ENCODE measurements around the gene BANF2. TPM values are rescaled to one million over a fixed set of nuclear protein-coding genes. Genes with fewer than 3 reads are reported as not detected.

BANF2 gene
- total RNA-seq, 4 donors from 2014 or later: not detected

DNA sequence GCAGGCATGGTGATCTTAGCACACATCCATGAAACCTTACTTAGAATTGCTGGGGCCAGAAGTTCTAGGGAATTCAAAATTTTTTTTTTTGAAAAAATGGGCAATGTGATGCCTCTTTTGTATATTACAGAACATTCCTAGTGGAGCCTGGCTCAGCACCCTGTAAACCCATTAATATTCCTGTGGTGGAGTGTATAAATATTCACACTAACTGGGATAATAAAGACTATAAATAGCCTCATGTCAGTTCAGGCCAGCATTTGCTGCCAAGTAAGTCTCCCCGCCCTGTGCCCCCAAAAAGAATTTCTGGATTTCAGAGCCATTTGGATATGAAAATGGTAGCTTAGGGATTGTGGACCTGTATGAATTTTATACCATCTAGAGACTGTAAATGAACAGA, 14.8 kb downstream of the BANF2 start:
- Histone ChIP-seq H3K27me3 (no peaks in the 10 kb centered on the region), H3K9me3 (no peaks in the 10 kb centered on the region), H3K4me1 (peaks cover 4 to 30% (median 21%) of the 10 kb centered on the region in 4 donors), H3K36me3 (no peaks in the 10 kb centered on the region), H3K4me3 (no peak overlapping the region), H3K27ac (replicated peaks in 1 of 4) (no peak overlapping the region)
- no peak for DNase-seq (ENCODE audit: extremely low spot score)
- intact Hi-C loops (cut with DNase I): no loop called here
- TF ChIP-seq, protein P1, sequence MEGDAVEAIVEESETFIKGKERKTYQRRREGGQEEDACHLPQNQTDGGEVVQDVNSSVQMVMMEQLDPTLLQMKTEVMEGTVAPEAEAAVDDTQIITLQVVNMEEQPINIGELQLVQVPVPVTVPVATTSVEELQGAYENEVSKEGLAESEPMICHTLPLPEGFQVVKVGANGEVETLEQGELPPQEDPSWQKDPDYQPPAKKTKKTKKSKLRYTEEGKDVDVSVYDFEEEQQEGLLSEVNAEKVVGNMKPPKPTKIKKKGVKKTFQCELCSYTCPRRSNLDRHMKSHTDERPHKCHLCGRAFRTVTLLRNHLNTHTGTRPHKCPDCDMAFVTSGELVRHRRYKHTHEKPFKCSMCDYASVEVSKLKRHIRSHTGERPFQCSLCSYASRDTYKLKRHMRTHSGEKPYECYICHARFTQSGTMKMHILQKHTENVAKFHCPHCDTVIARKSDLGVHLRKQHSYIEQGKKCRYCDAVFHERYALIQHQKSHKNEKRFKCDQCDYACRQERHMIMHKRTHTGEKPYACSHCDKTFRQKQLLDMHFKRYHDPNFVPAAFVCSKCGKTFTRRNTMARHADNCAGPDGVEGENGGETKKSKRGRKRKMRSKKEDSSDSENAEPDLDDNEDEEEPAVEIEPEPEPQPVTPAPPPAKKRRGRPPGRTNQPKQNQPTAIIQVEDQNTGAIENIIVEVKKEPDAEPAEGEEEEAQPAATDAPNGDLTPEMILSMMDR (IDR thresholded peaks at IDR 0.05): no peak
- no peak for TF ChIP-seq POLR2A (IDR thresholded peaks at IDR 0.05; ENCODE audit: low read depth)
- TF ChIP-seq EP300 (IDR thresholded peaks at IDR 0.05): no peak
- no peak for TF ChIP-seq POLR2AphosphoS5 (IDR thresholded peaks at IDR 0.05)
- 15% methylated on average over 1 of the region's 1 CpG for WGBS

DNA sequence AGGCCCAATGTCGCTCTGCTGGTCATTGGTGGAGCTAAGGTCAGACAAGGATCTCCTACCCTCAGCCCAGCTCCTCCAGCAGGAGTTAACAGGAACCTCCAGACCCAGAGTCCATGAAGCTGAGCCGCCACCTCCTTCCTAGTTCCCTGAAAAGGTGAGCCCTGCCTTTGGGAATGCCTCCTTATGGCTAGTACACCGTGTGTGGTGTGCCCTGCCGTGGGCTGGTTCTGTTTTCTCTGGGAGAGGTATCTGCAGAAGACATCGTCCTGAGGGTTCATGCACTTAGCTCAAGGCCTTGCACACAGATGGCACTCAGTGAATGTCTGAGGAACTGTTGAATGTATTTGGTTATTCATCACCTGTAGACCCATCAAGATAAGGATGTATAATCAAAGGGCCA, 15.3 kb downstream of the BANF2 start:
- H3K4me1 ChIP-seq: peaks cover 4 to 30% (median 21%) of the 10 kb centered on the region in 4 donors
- no peaks in the 10 kb centered on the region for H3K36me3 ChIP-seq
- no peaks in the 10 kb centered on the region for H3K9me3 ChIP-seq
- intact Hi-C loops (cut with DNase I): no loop called here
- 89% methylated on average over 5 of the region's 5 CpGs for WGBS
- no peak for DNase-seq (ENCODE audit: extremely low spot score)
- H3K27me3 ChIP-seq: no peaks in the 10 kb centered on the region
- H3K27ac ChIP-seq (replicated peaks in 1 of 4): no peak overlapping the region
- no peak overlapping the region for H3K4me3 ChIP-seq
- TF ChIP-seq, protein P1 (IDR thresholded peaks at IDR 0.05): no peak
- TF ChIP-seq EP300 (IDR thresholded peaks at IDR 0.05) (no peak), POLR2A (IDR thresholded peaks at IDR 0.05; ENCODE audit: low read depth) (no peak), POLR2AphosphoS5 (IDR thresholded peaks at IDR 0.05) (no peak)

DNA sequence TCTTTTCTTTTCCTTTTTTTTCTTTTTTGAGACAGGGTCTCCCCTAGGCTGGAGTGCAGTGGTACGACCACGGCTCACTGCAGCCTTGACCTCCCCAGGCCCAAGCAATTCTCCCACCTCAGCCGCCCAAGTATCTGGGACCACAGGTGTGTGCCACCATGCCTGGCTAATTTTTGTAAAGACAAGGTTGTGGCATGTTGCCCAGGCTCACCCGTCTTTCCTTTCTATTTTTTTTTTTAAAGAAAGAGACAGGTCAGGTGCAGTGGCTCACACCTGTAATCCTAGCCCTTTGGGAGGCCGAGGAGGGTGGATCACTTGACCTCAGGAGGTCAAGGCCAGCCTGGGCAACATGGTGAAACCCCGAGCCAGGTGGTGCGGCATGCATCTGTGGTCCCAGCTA, 16.6 kb downstream of the BANF2 start:
- no peak for TF ChIP-seq POLR2A (IDR thresholded peaks at IDR 0.05; ENCODE audit: low read depth)
- TF ChIP-seq EP300 (IDR thresholded peaks at IDR 0.05): no peak
- TF ChIP-seq POLR2AphosphoS5 (IDR thresholded peaks at IDR 0.05): no peak
- TF ChIP-seq, protein P1 (IDR thresholded peaks at IDR 0.05): no peak
- H3K4me1 ChIP-seq: peaks cover 0 to 25% (median 17%) of the 10 kb centered on the region in 4 donors
- H3K9me3 ChIP-seq: no peaks in the 10 kb centered on the region
- H3K36me3 ChIP-seq: no peaks in the 10 kb centered on the region
- H3K27me3 ChIP-seq: no peaks in the 10 kb centered on the region
- H3K27ac ChIP-seq (replicated peaks in 1 of 4): no peak overlapping the region
- no peak for DNase-seq (ENCODE audit: extremely low spot score)
- intact Hi-C loops (cut with DNase I): no loop called here
- 95% methylated on average over 7 of the region's 7 CpGs for WGBS
- H3K4me3 ChIP-seq: no peak overlapping the region

DNA sequence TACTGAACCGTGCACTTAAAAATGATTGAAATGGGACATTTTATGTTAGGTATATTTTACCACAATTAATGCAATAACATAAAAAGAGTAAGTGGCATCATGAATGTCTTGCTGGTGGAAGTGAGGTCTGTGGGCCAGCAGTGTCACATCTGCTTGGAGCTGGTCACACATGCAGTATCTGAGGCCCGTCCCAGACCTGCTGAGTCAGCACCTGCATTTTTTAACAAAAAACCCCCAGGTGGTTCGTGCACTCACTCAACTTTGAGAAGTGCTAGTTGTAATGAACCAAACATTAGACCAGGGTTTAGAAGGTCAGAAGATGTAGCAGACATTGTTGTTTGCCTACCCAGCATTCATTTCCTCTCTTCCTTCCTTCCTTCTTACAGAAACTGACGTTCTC, 21.0 kb downstream of the BANF2 start:
- intact Hi-C loops (cut with DNase I): no loop called here
- Histone ChIP-seq H3K4me3 (no peak overlapping the region), H3K4me1 (no peaks in the 10 kb centered on the region), H3K27ac (replicated peaks in 1 of 4) (no peak overlapping the region), H3K36me3 (no peaks in the 10 kb centered on the region), H3K27me3 (no peaks in the 10 kb centered on the region), H3K9me3 (no peaks in the 10 kb centered on the region)
- WGBS: 93% methylated on average over 4 of the region's 4 CpGs
- TF ChIP-seq EP300 (IDR thresholded peaks at IDR 0.05) (no peak), POLR2AphosphoS5 (IDR thresholded peaks at IDR 0.05) (no peak), POLR2A (IDR thresholded peaks at IDR 0.05; ENCODE audit: low read depth) (no peak)
- TF ChIP-seq, protein P1 (IDR thresholded peaks at IDR 0.05): no peak
- DNase-seq (ENCODE audit: extremely low spot score): no peak

DNA sequence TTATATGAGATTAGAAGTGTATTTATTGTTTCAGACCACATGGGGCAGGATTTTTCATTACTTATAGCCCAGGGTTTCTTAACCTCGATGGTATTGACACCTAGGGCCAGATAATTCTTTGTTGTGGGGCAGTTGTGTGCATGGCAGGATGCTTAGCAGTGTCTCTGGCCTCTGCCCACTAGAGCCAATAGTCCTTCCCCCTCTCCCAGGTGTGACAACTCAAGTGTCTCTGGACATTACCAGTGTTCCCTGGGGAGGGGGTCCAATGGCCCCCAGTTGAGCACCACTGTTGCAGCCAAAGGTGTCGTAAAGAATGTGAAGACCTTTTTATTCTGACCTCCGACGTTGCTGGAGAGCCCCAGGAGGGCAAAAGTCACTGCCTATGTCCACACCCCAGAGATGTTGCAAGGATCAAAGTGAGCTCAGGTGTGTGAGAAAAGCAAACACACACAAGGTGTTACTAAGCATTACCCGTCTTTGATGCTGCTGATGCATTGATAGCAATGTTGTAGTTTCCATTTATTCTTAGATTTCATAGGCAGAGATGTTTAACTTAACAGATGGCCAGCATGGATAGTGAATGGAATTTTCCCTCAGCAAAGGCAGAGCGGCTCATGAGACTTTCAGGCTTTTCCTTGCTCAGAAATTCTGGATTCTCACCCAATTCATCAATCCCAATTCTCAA, 22.2 kb downstream of the BANF2 start:
- no peak for DNase-seq (ENCODE audit: extremely low spot score)
- Histone ChIP-seq H3K27me3 (no peaks in the 10 kb centered on the region), H3K9me3 (no peaks in the 10 kb centered on the region), H3K36me3 (no peaks in the 10 kb centered on the region), H3K4me1 (no peaks in the 10 kb centered on the region), H3K27ac (replicated peaks in 1 of 4) (no peak overlapping the region), H3K4me3 (no peak overlapping the region)
- TF ChIP-seq POLR2A (IDR thresholded peaks at IDR 0.05; ENCODE audit: low read depth) (no peak), EP300 (IDR thresholded peaks at IDR 0.05) (no peak), POLR2AphosphoS5 (IDR thresholded peaks at IDR 0.05) (no peak)
- TF ChIP-seq, protein P1 (IDR thresholded peaks at IDR 0.05): no peak
- intact Hi-C loops (cut with DNase I): no loop called here
- 72% methylated on average over 6 of the region's 6 CpGs for WGBS
